PC-3 (cell line): ENCODE data around the gene CEACAM19. TPM values are rescaled to one million over a fixed set of nuclear protein-coding genes. Genes with fewer than 3 reads are reported as not detected.
"Not testable (repeated sequence)": the region's sequence is repeated elsewhere in the genome, so short reads cannot be mapped to it uniquely, and the experiment has no call there.

ENCODE experiments used
- ATAC-seq: fragments of 200-7000 bp; cut with Tn5 transposase; 2 replicates; pipeline ENCODE4 v1.9.1; 2020; ENCODE audit warnings: mild to moderate bottlenecking, moderate library complexity
- BruUV-seq: library from RNA; stranded (reverse); fragments of 400-500 nt; replicated peaks from 2 replicates; lab custom pipeline; 2021; lab: Mats Ljungman, UMichigan
- CTCF ChIA-PET: fragments of 300-600 bp; sonication (Branson Sonifier 250); formaldehyde crosslinking; loops from one replicate; lab custom pipeline; 2022; ENCODE audit warnings: antibody characterized with exemption; lab: Charles Lee
- POLR2A ChIA-PET: fragments of 300-600 bp; sonication (Branson Sonifier 250); formaldehyde crosslinking; loops from one replicate; lab custom pipeline; 2022; ENCODE audit warnings: antibody characterized with exemption; ENCODE audit not compliant: unreplicated experiment; lab: Charles Lee
- DNase-seq: peaks from one replicate; pipeline ENCODE4 v3.0.0-alpha.2; 2015
- H2AFZ ChIP-seq: fragments of 300-600 bp; sonication (generic); 2 replicates; pipeline ENCODE4 v1.6.0; 2016; ENCODE audit warnings: antibody characterized with exemption, low read length
- H3F3A ChIP-seq: fragments of 300-600 bp; sonication (generic); one replicate; pipeline ENCODE4 v1.6.0; 2017; ENCODE audit warnings: antibody characterized with exemption, low read length, control low read depth, mild to moderate bottlenecking; ENCODE audit not compliant: unreplicated experiment
- H3K27ac ChIP-seq: fragments of 300-600 bp; sonication (generic); 2 replicates; pipeline ENCODE4 v1.5.1; 2016; ENCODE audit warnings: mild to moderate bottlenecking, low read length
- H3K27me3 ChIP-seq: fragments of 300-600 bp; sonication (generic); 2 replicates; pipeline ENCODE4 v1.6.1; 2016; ENCODE audit warnings: low read length, mixed read lengths
- H3K36me3 ChIP-seq: fragments of 300-600 bp; sonication (generic); 2 replicates; pipeline ENCODE4 v1.6.1; 2016; ENCODE audit warnings: low read depth, mixed run types, low read length, mixed read lengths
- H3K4me1 ChIP-seq: fragments of 300-600 bp; sonication (generic); 2 replicates; pipeline ENCODE4 v1.5.1; 2016; ENCODE audit warnings: low read length; ENCODE audit not compliant: insufficient read depth
- H3K4me2 ChIP-seq: fragments of 300-600 bp; sonication (generic); 2 replicates; pipeline ENCODE4 v1.6.0; 2016; ENCODE audit warnings: low read length
- H3K4me3 ChIP-seq: fragments of 300-600 bp; sonication (generic); 2 replicates; pipeline ENCODE4 v1.5.1; 2016; ENCODE audit warnings: mild to moderate bottlenecking, low read length, mixed read lengths
- H3K79me2 ChIP-seq: fragments of 300-600 bp; sonication (generic); 2 replicates; pipeline ENCODE4 v1.6.1; 2017; ENCODE audit warnings: low read length, mixed read lengths
- H3K9ac ChIP-seq: fragments of 300-600 bp; sonication (generic); 2 replicates; pipeline ENCODE4 v1.6.0; 2016; ENCODE audit warnings: mild to moderate bottlenecking, low read length
- H3K9me2 ChIP-seq: fragments of 300-600 bp; sonication (generic); replicated peaks from 2 replicates; pipeline ENCODE4 v1.6.1; 2016; ENCODE audit warnings: mixed run types, low read length, mixed read lengths
- H3K9me3 ChIP-seq: fragments of 300-600 bp; sonication (generic); 2 replicates; pipeline ENCODE4 v1.6.1; 2016; ENCODE audit warnings: low read length, mixed read lengths
- H4K20me1 ChIP-seq: fragments of 300-600 bp; sonication (generic); 2 replicates; pipeline ENCODE4 v1.6.1; 2016; ENCODE audit warnings: low read length, mixed read lengths
- CTCF ChIP-seq: fragments of 300-600 bp; sonication (generic); conservative IDR thresholded peaks from 2 replicates; pipeline ENCODE4 v1.5.1; 2017; ENCODE audit warnings: antibody characterized with exemption, low read depth, mild to moderate bottlenecking, low read length
- EZH2 ChIP-seq: fragments of 300-600 bp; sonication (generic); IDR thresholded peaks from one replicate; pipeline ENCODE4 v1.6.1; 2017; ENCODE audit warnings: antibody characterized with exemption, mild to moderate bottlenecking, low read length; ENCODE audit not compliant: unreplicated experiment
- EZH2phosphoT487 ChIP-seq: fragments of 300-600 bp; sonication (generic); IDR thresholded peaks from 2 replicates; pipeline ENCODE4 v1.6.1; 2018; ENCODE audit warnings: mild to moderate bottlenecking, antibody characterized with exemption, low read length, borderline replicate concordance
- intact Hi-C: fragments of 100-400 bp; cut with micrococcal nuclease; formaldehyde crosslinking; loops from 2 replicates; pipeline ENCODE4 v1.9.0; 2023
- total RNA-seq: library from RNA; depleted of rRNA; stranded (reverse); fragments of >200 nt; gene quantifications from 2 replicates; pipeline ENCODE4 v1.2.3, GENCODE V29; 2014

CEACAM19 gene
- total RNA-seq, 1 experiment from 2014 or later = 4.3 TPM

GRCh38 chr19:44717603-44718002 lies 46.3 kb downstream of the CEACAM19 start:
- no peak for ATAC-seq
- TF ChIP-seq EZH2 = no peak
- Histone ChIP-seq H3K9me3 (no peaks in the 10 kb centered on the region), H3K9ac (no peak overlapping the region), H3K79me2 (no peaks in the 10 kb centered on the region), H2AFZ (no peak overlapping the region), H3K4me1 (peaks cover 16% of the 10 kb centered on the region), H3K4me3 (no peak overlapping the region), H3K36me3 (no peaks in the 10 kb centered on the region), H3K9me2 (no peaks in the 10 kb centered on the region), H3K27me3 (no peaks in the 10 kb centered on the region), H3K27ac (no peak overlapping the region), H3F3A (no peaks in the 10 kb centered on the region), H4K20me1 (no peaks in the 10 kb centered on the region), H3K4me2 (no peak overlapping the region)
- BruUV-seq = no TSS peak
- POLR2A ChIA-PET = no interaction called here
- DNase-seq = no peak
- intact Hi-C loops = loop anchor here (2.0 kb wide), 1 partner anchor 23 kb away; no protein-coding TSS in a partner anchor
- CTCF ChIA-PET = no interaction called here

GRCh38 chr19:44718441-44719261 lies 47.4 kb downstream of the CEACAM19 start:
- no TSS peak for BruUV-seq
- 0 out of 2 replicates have a peak overlapping the region, but pooled peaks have one; percentile 15 for H2AFZ ChIP-seq
- intact Hi-C loops = loop anchor here (2.0 kb wide), 1 partner anchor 24 kb away; no protein-coding TSS in a partner anchor
- H3K27me3 ChIP-seq = no peaks in the 10 kb centered on the region
- ChIA-PET CTCF (no interaction called here), POLR2A (no interaction called here)
- H3K27ac ChIP-seq = 0 out of 2 replicates have a peak overlapping the region, but pooled peaks have one; percentile 7
- H3K36me3 ChIP-seq = no peaks in the 10 kb centered on the region
- H3K79me2 ChIP-seq = no peaks in the 10 kb centered on the region
- no peak for TF ChIP-seq CTCF
- TF ChIP-seq EZH2phosphoT487 = no peak
- TF ChIP-seq EZH2 = no peak
- no peaks in the 10 kb centered on the region for H3F3A ChIP-seq
- H3K4me3 ChIP-seq = no peak overlapping the region
- ATAC-seq (peak; percentile 64), DNase-seq (peak; percentile 61)
- no peaks in the 10 kb centered on the region for H4K20me1 ChIP-seq
- H3K4me1 ChIP-seq = peaks cover 19% of the 10 kb centered on the region
- peak overlapping the region; percentile 53 for H3K4me2 ChIP-seq
- H3K9me3 ChIP-seq = no peaks in the 10 kb centered on the region
- H3K9me2 ChIP-seq = no peaks in the 10 kb centered on the region
- no peak overlapping the region for H3K9ac ChIP-seq

GRCh38 chr19:44719262-44719701 lies 48.0 kb downstream of the CEACAM19 start:
- ChIA-PET CTCF (no interaction called here), POLR2A (no interaction called here)
- Histone ChIP-seq H3K79me2 (no peaks in the 10 kb centered on the region), H3K4me2 (no peak overlapping the region), H3K9me2 (no peaks in the 10 kb centered on the region), H3K27me3 (no peaks in the 10 kb centered on the region), H3K27ac (no peak overlapping the region), H4K20me1 (no peaks in the 10 kb centered on the region), H2AFZ (no peak overlapping the region), H3K4me3 (no peak overlapping the region), H3K36me3 (no peaks in the 10 kb centered on the region), H3K4me1 (peaks cover 25% of the 10 kb centered on the region), H3K9ac (no peak overlapping the region), H3F3A (no peaks in the 10 kb centered on the region), H3K9me3 (no peaks in the 10 kb centered on the region)
- intact Hi-C loops = loop anchor here (2.0 kb wide), 1 partner anchor 24 kb away; no protein-coding TSS in a partner anchor
- BruUV-seq = no TSS peak
- no peak for ATAC-seq
- TF ChIP-seq CTCF (no peak), EZH2phosphoT487 (no peak), EZH2 (no peak)
- no peak for DNase-seq

- H3F3A ChIP-seq, H4K20me1 ChIP-seq, H3K4me3 ChIP-seq, H3K36me3 ChIP-seq, H2AFZ ChIP-seq, H3K9ac ChIP-seq, CTCF ChIA-PET, POLR2A ChIA-PET, DNase-seq, H3K79me2 ChIP-seq, H3K27me3 ChIP-seq, ATAC-seq, H3K9me2 ChIP-seq, H3K4me2 ChIP-seq, H3K27ac ChIP-seq, BruUV-seq, H3K9me3 ChIP-seq: not testable (repeated sequence)
- intact Hi-C loops = loop anchor here (5.0 kb wide), 1 partner anchor 133 kb away; no protein-coding TSS in a partner anchor
- H3K4me1 ChIP-seq = peaks cover 34% of the 10 kb centered on the region
Observed at GRCh38 chr19:44720396-44720795, 49.1 kb downstream of the CEACAM19 start.
